ENCODE data around the gene EML6. TPM values are rescaled to one million over a fixed set of nuclear protein-coding genes. Genes with fewer than 3 reads are reported as not detected.

EML6 gene
- total RNA-seq, result 7.4 and 8.1 TPM in 2 replicates
- long read RNA-seq, partial matches to known transcripts, result 1 of 4 reads
- long read RNA-seq, other reads (novel, unspliced or antisense), result 2 of 4 reads

DNA sequence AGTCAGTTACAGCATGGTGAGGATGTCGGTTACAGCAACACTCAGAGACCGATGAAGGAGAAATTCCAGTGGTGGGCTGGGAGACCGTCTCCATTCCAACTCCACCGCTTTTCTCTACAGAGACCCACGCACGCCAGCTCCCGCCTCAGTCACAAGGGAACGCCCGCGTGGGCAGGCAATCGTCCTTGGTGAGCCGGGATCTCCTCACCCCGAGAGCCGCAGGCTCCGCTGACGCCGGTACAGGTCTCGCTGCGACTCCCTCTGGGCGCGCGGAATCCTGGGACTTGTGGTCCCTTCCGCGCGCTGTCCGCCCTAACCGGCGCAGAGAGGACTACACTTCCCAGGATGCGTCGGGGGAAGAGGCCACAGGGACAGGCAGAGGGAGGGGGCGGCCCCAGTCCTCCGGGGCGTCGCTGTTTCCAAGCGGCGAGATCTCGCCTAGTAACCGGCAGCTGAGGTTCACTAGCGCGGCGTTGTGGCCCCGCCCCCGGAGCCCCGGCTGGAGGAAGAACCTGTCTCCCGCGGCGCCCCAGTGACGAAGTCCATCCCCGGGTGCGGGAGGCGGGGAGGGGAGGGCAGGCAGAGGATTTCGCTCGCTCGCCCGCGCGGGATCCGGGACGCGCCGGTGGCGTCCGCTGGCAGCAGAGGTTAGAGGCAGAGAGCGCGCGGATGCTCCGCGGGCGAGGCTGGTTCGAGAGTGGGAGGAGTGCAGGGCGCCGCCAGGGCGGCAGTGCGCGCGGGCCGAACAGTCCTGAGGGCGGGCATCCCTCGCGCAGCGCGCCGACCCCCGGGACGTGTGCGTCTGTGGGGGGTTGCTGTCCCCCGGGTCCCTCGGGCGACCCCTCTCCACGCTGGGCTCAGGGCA lies at the start of gene EML6:
TSS of gene EML6 (plus strand) at position 532 of the 865 bp plus-strand sequence. CDS start 1,400 bp downstream, outside the sequence.
- no peak within 1 kb of the TSS for H3K27ac Mint-ChIP-seq (ENCODE audit: unreplicated experiment)
- no peaks in the 10 kb centered on the region for H3K9me3 Mint-ChIP-seq
- peak within 1 kb of the TSS; percentile 93 for H3K4me3 Mint-ChIP-seq
- peak; percentile 53 for TF ChIP-seq CTCF (conservative IDR thresholded peaks at IDR 0.05)
- DNase-seq (ENCODE audit: low read depth, low spot score), result peak; percentile 93
- H3K4me1 Mint-ChIP-seq, result peaks cover 22% of the 10 kb centered on the region
- H3K27me3 Mint-ChIP-seq (ENCODE audit: low read depth), result peaks cover 58% of the 10 kb centered on the region
- H3K36me3 Mint-ChIP-seq (ENCODE audit: low read depth), result no peaks in the 10 kb centered on the region

DNA sequence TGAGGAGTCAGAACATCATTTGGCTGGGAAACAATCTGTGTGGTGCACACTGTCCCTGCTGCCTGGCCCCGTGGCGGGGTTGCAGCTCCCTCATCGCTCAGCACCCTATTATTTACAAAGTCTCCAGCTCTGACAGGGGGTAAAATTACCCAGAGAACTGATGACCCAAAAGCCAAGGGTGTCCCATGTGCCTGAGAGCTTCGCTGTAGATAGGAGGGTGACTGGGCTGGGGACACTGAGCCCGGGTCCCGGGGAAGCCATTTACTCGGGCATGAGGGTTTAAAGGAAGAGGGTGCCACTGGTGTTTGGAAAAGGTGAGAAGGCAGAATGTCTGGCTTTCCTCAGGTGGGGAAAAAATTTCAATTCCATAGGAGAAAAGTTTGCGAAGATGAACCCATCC lies 48.2 kb upstream of the EML6 start:
- no peak for TF ChIP-seq CTCF (conservative IDR thresholded peaks at IDR 0.05)
- peaks cover 21% of the 10 kb centered on the region for H3K4me1 Mint-ChIP-seq
- no peak overlapping the region for H3K4me3 Mint-ChIP-seq
- no peaks in the 10 kb centered on the region for H3K27me3 Mint-ChIP-seq (ENCODE audit: low read depth)
- peaks cover 13% of the 10 kb centered on the region for H3K36me3 Mint-ChIP-seq (ENCODE audit: low read depth)
- H3K27ac Mint-ChIP-seq (ENCODE audit: unreplicated experiment), result no peak overlapping the region
- H3K9me3 Mint-ChIP-seq, result no peaks in the 10 kb centered on the region
- no peak for DNase-seq (ENCODE audit: low read depth, low spot score)

- no peak overlapping the region for H3K4me3 Mint-ChIP-seq
Measured at GRCh38 chr2:54675738-54676137, 47.7 kb upstream of the EML6 start.

GRCh38 chr2:54676656-54677055 lies 46.8 kb upstream of the EML6 start:
- H3K9me3 Mint-ChIP-seq, result no peaks in the 10 kb centered on the region
- peak overlapping the region; percentile 22 for H3K27ac Mint-ChIP-seq (ENCODE audit: unreplicated experiment)
- peaks cover 3% of the 10 kb centered on the region for H3K36me3 Mint-ChIP-seq (ENCODE audit: low read depth)
- no peak for TF ChIP-seq CTCF (conservative IDR thresholded peaks at IDR 0.05)
- H3K27me3 Mint-ChIP-seq (ENCODE audit: low read depth), result no peaks in the 10 kb centered on the region
- H3K4me3 Mint-ChIP-seq, result no peak overlapping the region
- peaks cover 21% of the 10 kb centered on the region for H3K4me1 Mint-ChIP-seq
- no peak for DNase-seq (ENCODE audit: low read depth, low spot score)

More at GRCh38 chr2:54675738-54676137, 47.7 kb upstream of the EML6 start:
- Mint-ChIP-seq H3K9me3 (no peaks in the 10 kb centered on the region), H3K4me1 (peaks cover 21% of the 10 kb centered on the region), H3K27me3 (ENCODE audit: low read depth) (no peaks in the 10 kb centered on the region), H3K27ac (ENCODE audit: unreplicated experiment) (no peak overlapping the region), H3K36me3 (ENCODE audit: low read depth) (peaks cover 9% of the 10 kb centered on the region)
- TF ChIP-seq CTCF (conservative IDR thresholded peaks at IDR 0.05), result no peak
- DNase-seq (ENCODE audit: low read depth, low spot score), result no peak

DNA sequence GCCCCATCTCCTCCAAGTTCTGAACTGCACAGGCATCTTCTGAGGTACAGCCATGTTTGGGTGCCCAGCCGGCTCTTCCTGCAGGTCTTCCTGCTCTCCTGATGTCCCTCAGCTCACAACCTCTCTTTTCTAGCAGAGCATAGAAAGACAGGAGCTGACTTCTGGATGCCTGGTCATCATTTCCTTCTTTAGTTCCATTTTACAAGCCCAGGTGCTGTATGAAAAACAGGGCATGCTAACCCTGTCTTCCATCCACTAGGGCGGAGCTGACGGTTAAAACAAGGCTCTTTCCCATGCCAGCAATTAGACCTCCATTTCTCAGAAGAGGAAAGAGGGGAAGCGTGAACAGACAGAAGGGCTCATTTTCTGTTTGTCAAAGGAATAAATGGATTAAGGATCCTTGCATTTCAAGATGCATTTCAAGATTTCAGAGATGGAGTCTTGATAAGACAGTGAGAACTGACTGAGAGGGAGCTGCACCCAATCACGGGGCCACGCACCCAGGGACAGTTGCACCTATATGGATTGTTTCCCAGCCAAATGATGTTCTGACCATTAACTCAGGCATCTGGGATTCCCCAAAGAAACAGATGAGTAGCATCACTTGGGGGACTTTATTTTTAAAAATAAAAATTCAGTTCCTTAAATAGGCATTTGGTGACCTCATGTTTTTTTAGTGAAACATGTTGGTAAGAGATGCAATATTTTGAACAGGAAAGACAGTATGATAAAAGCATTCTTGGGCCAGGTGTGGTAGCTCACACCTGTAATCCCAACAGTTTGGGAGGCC lies 45.8 kb upstream of the EML6 start:
- Mint-ChIP-seq H3K4me1 (peaks cover 12% of the 10 kb centered on the region), H3K9me3 (no peaks in the 10 kb centered on the region), H3K27me3 (ENCODE audit: low read depth) (no peaks in the 10 kb centered on the region), H3K27ac (ENCODE audit: unreplicated experiment) (no peak overlapping the region), H3K36me3 (ENCODE audit: low read depth) (peaks cover 3% of the 10 kb centered on the region), H3K4me3 (no peak overlapping the region)
- DNase-seq (ENCODE audit: low read depth, low spot score), result no peak
- no peak for TF ChIP-seq CTCF (conservative IDR thresholded peaks at IDR 0.05)
